Measurements from ENCODE around the gene NMRK2.

GRCh38 chr19:3919793-3920192 is 13.1 kb upstream of the NMRK2 start:
- TF ChIP-seq CTCF (IDR thresholded peaks at IDR 0.05; ENCODE audit: insufficient read depth, low read depth, low read length) (no peak), EZH2 (IDR thresholded peaks at IDR 0.05; ENCODE audit: insufficient read depth, low read length) (no peak)

Data from astrocyte (in vitro differentiated cells and primary cell).